G401 (cell line): Measurements from ENCODE around the gene HCRTR2. TPM values are rescaled to one million over a fixed set of nuclear protein-coding genes. Genes with fewer than 3 reads are reported as not detected.
"Not testable (repeated sequence)": the region's sequence is repeated elsewhere in the genome, so short reads cannot be mapped to it uniquely, and the experiment has no call there.

ENCODE experiments used
- DNase-seq: peaks from one replicate; pipeline ENCODE4 v3.0.0-alpha.2; 2015; ENCODE audit warnings: low spot score
- in situ Hi-C: cut with HindIII; loops from 2 replicates; pipeline ENCODE4 v1.10.0; 2016; ENCODE audit warnings: low sequenced_read_pairs, mixed read lengths
- total RNA-seq: library from RNA; depleted of rRNA; stranded (reverse); fragments of >200 nt; shearing (Covaris generic); gene quantifications from 2 replicates; pipeline ENCODE4 v1.2.3, GENCODE V29; 2014; rRNA removed

Gene HCRTR2
- total RNA-seq, 1 experiment from 2014 or later = not detected

DNA sequence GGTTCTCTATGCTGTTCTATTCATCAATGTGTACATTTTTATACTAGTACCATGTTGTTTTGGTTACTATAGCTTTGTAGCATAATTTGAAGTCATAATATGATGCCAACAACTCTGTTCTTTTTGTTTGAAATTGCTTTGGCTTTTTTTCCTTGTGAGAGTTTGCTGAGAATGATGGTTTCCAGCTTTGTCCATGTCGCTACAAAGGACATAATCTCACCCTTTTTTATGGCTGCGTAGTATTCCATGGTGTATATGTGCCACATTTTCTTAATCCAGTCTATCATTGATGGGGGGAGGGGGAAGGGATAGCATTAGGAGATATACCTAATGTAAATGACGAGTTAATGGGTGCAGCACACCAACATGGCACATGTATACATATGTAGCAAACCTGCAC lies 122.9 kb downstream of the HCRTR2 start:
- DNase-seq, in situ Hi-C loops: not testable (repeated sequence)

DNA sequence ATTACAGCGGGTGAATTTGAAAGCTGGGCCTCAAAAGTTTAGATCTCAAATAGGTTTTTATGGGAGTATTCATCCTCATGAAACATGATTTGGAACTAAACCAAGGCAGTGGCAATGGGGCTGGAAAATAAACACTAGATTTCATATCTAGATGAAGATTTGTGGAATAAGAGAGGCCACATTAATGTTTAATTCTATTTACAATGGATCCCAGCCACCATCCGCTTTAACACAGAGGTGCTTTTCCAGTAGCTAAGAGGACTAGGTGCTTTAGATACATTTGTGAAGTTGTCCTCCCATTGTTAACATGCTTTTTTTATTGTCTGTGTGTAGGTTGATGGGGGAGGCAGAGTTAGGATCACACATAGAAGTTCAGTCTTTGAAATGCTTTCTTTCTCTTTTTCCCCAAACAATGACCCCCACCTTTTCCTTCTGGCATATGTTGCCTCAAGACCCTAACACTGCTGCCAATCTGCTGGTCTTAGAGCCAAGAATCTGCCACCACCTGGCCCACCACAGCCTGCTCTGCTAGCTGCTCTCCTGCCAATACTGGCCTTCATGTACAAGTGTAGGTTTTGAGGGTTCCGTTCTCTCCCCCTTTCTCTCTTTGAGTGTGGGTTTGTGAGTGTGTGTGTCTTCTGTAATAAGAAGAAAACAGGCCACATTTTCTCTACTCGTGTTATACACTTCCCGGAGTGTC lies 125.1 kb downstream of the HCRTR2 start:
- in situ Hi-C loops = no loop called here
- DNase-seq = no peak

DNA sequence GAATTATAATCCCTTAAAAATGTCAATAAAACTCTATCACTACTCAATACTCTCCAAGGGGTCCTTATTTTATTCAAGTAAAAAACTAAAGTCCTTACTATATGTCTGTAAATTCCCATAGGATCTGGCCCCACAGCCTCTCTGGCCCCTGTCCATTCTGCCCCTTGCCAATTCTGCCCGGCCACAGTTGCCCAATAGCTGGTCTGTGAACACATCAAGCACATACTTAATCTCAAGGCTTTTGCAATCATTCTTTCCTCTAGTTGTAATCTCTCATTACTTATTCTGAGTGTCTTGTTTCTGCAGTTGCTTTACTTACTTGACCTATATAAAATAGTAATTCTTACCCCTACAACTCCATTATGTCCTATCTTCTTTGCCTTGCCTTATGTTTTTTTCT lies 130.4 kb downstream of the HCRTR2 start:
- DNase-seq = no peak
- in situ Hi-C loops = no loop called here

DNA sequence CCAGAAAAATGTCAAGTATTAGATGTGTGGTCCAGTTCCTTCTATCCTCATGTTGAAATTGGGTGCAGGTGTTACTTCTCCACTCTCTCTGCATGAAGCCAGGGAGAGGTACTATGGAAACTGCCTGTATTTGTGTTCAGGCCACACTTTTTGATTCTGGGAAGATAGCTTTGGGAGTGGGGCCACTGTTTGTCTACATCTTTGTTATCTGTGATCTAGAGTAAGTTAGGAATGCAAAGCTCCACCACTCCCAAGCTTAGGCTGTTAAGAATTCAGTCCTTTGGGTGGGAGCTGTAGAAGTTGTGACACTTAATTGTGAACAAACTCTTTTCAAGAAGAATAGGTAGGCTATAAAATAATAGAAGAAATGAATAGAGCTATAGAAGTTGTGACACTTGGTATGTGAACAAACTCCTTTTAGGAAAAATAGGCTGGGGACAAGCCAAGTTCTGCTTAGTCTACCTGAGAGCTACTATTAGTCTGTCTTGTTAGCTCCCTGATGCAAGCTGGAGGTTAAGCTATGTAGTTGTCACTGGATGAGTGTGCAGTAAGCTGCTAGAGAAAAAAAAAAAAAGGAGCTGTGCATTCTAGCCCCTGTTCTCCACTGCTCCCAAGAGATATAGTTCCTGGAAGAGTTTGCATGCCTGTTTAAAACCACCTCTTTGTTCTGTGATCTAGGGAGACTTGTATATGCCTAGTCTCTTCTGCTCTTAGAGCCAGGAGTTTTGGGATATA lies 145.8 kb downstream of the HCRTR2 start:
- in situ Hi-C loops = no loop called here
- no peak for DNase-seq

DNA sequence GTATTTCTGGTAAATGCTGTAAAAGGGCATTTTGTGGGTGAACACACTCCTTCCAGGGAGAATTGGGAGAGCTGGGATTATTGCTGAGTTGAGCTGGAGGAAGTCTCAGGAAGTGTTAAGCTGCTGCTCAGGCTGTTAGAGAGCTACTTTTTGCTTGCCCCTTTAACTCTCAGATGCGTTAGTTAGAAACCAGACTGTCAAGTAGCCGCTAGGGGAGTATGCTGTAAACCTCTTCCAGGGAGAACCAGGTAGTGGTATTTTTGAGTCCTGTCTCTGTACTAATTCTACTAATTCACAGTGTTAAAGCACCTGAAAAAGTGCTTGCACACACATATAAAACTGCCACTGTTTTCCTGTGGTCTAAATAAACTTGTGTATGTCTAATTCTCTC lies 146.4 kb downstream of the HCRTR2 start:
- in situ Hi-C loops = no loop called here
- DNase-seq = no peak

DNA sequence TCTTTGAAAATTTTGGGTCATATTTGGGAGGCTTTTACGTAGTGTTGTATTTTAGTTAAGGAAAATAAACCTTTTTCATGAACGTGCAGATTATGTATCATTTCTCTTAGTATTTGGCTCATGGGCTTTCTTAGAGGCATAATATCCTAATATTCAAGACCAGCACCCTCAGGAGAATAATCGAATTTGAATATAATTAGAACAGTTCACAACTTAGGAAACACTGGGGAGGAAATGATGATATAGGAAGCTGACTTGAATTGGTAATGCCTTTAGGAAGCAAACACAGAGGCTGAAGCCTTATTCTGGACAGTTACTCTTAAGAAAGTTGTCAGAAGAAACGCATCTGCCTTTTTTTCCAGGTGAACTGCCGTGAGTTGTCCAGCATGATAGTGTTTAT lies 152.9 kb downstream of the HCRTR2 start, which contains the start of gene GFRAL:
GFRAL (plus strand) TSS at position 301 of the 400 bp plus-strand sequence; CDS start at position 387, 86 bp downstream.
- DNase-seq = no peak
- in situ Hi-C loops = no loop called here

Other genes starting within 250 kb of the HCRTR2 start
- gene GFRAL, start 153.0 kb downstream of the HCRTR2 start, total RNA-seq = not detected in 2 replicates